ENCODE measurements around the gene KLF5.
"Not testable (repeated sequence)": the region's sequence is repeated elsewhere in the genome, so short reads cannot be mapped to it uniquely, and the experiment has no call there.

Gene KLF5

GRCh38 chr13:73058736-73059459 lies at the start of gene KLF5:
Gene KLF5, plus strand, starts transcription at chr13:73059005. Its CDS starts 323 bp downstream, at chr13:73059328.
- peak; percentile 83 to 94 for DNase-seq (ENCODE audit: low read depth in 2 of 2)

GRCh38 chr13:73011751-73012150 lies 47.1 kb upstream of the KLF5 start:
- no peak for DNase-seq (ENCODE audit: low read depth in 2 of 2)

- DNase-seq (ENCODE audit: low read depth in 2 of 2) = no peak
These were observed 43.0 kb upstream of the KLF5 start for GRCh38 chr13:73015805-73016204.

GRCh38 chr13:73018336-73018735 lies 40.5 kb upstream of the KLF5 start:
- no peak for DNase-seq (ENCODE audit: low read depth in 2 of 2)

GRCh38 chr13:73025217-73026012 lies 33.4 kb upstream of the KLF5 start:
- DNase-seq (ENCODE audit: low read depth in 2 of 2) = no peak

- no peak for DNase-seq (ENCODE audit: low read depth in 2 of 2)
These were observed 23.9 kb upstream of the KLF5 start for GRCh38 chr13:73034901-73035300.

GRCh38 chr13:73035660-73036059 lies 23.1 kb upstream of the KLF5 start:
- DNase-seq (ENCODE audit: low read depth in 2 of 2) = no peak

GRCh38 chr13:73036566-73036965 lies 22.2 kb upstream of the KLF5 start:
- DNase-seq (ENCODE audit: low read depth in 2 of 2) = no peak

GRCh38 chr13:73038064-73038463 lies 20.7 kb upstream of the KLF5 start:
- no peak for DNase-seq (ENCODE audit: low read depth in 2 of 2)

GRCh38 chr13:73039201-73040108 lies 19.4 kb upstream of the KLF5 start:
- DNase-seq (ENCODE audit: low read depth in 2 of 2) = no peak

GRCh38 chr13:73040484-73040883 lies 18.3 kb upstream of the KLF5 start:
- DNase-seq (ENCODE audit: low read depth in 2 of 2) = no peak

GRCh38 chr13:73040968-73041596 lies 17.7 kb upstream of the KLF5 start:
- no peak for DNase-seq (ENCODE audit: low read depth in 2 of 2)

GRCh38 chr13:73045031-73045430 lies 13.8 kb upstream of the KLF5 start:
- no peak for DNase-seq (ENCODE audit: low read depth in 2 of 2)

- DNase-seq (ENCODE audit: low read depth in 2 of 2) = not testable (repeated sequence)
These were observed 10.2 kb upstream of the KLF5 start for GRCh38 chr13:73048615-73049014.

GRCh38 chr13:73054712-73055111 lies 4.1 kb upstream of the KLF5 start:
- no peak for DNase-seq (ENCODE audit: low read depth in 2 of 2)

- DNase-seq (ENCODE audit: low read depth in 2 of 2) = no peak
These were observed 2.8 kb upstream of the KLF5 start for GRCh38 chr13:73055813-73056564.

- no peak for DNase-seq (ENCODE audit: low read depth in 2 of 2)
These were observed 2.2 kb upstream of the KLF5 start for GRCh38 chr13:73056565-73056962.

GRCh38 chr13:73057284-73058063 lies 1.3 kb upstream of the KLF5 start:
- DNase-seq (ENCODE audit: low read depth in 2 of 2) = no peak

GRCh38 chr13:73058064-73058313 lies 816 bp upstream of the KLF5 start:
- no peak for DNase-seq (ENCODE audit: low read depth in 2 of 2)

GRCh38 chr13:73058432-73058735 lies 421 bp upstream of the KLF5 start:
- DNase-seq (ENCODE audit: low read depth in 2 of 2) = no peak

Measured in stimulated activated CD4-positive, alpha-beta T cell treated with anti-CD3 and anti-CD28 coated beads, Interleukin-1b, Interleukin-23, amount 100 ng/mL, for 1 hour (primary cell).